Testis (tissue), 3 donors: ENCODE measurements around the gene TPSD1. TPM values are rescaled to one million over a fixed set of nuclear protein-coding genes. Genes with fewer than 3 reads are reported as not detected.

Experiments used
- DNase-seq: peaks from one replicate; pipeline ENCODE4 v3.0.0-alpha.2; 2019
- H3K27ac ChIP-seq, 2 donors: fragments of 200-600 bp; sonication (generic); one replicate each; pipeline ENCODE4 v1.5.1; 2019
- H3K27me3 ChIP-seq: fragments of 200-600 bp; sonication (generic); one replicate; pipeline ENCODE4 v1.5.1; 2019
- H3K36me3 ChIP-seq: fragments of 200-600 bp; sonication (generic); one replicate; pipeline ENCODE4 v1.5.1; 2017; ENCODE audit warnings: low read depth; ENCODE audit errors: missing control alignments
- H3K4me1 ChIP-seq: fragments of 200-600 bp; sonication (generic); one replicate; pipeline ENCODE4 v1.5.1; 2019
- H3K4me3 ChIP-seq, 2 donors: fragments of 200-600 bp; sonication (generic); one replicate each; pipeline ENCODE4 v1.5.1; 2017 to 2019
- H3K9me3 ChIP-seq: fragments of 200-600 bp; sonication (generic); one replicate; pipeline ENCODE4 v1.5.1; 2017
- POLR2A ChIP-seq: fragments of 450-650 bp; IDR thresholded peaks from one replicate; pipeline ENCODE4 v1.6.1; 2017; ENCODE audit warnings: antibody characterized with exemption, mild to moderate bottlenecking, moderate library complexity
- WGBS, 2 donors: methylation state at CpG; one replicate each; pipeline ENCODE4 v1.1.5; 2018; 5-methylcytosine and 5-hydroxymethylcytosine counted together
- intact Hi-C: fragments of 100-400 bp; cut with DNase I; formaldehyde crosslinking; loops from one replicate; pipeline ENCODE4 v1.15.1; 2023; ENCODE audit warnings: low total_unique reads
- polyA plus RNA-seq: library from polyadenylated mRNA; stranded (reverse); fragments of 350-450 nt; fragmentation: Illumina TruSeq; extraction: RNeasy Lipid Tissue Mini Kit (QIAGEN cat#74804); gene quantifications from one replicate; pipeline ENCODE4 v1.2.3, GENCODE V29; 2014; ENCODE audit warnings: low read depth, low replicate concordance; ENCODE audit not compliant: insufficient read depth
- total RNA-seq, 2 donors: library from RNA; depleted of rRNA; stranded (reverse); fragments of >200 nt; gene quantifications; one replicate each; pipeline ENCODE4 v1.2.3, GENCODE V29; 2016
- TF ChIP-seq, protein P1 (sequence below), 3 experiments: fragments of 450-650 bp in 2 of 3; fragments of 200-600 bp in 1 of 3; sonication (generic) in 1 of 3; IDR thresholded peaks; one replicate each; pipeline ENCODE4 v1.5.1; 2016 to 2019; ENCODE audit warnings: antibody characterized with exemption in 3 of 3, mild to moderate bottlenecking in 2 of 3, moderate library complexity in 1 of 3

The TPSD1 gene
- total and polyA plus RNA-seq, 3 donors from 2014 or later = 1.1 to 1.6 (median 1.1) TPM

- WGBS, 2 donors = 87 to 91% methylated on average over 26 to 32 of the region's 32 CpGs
- no peak for TF ChIP-seq POLR2A
- TF ChIP-seq, protein P1, sequence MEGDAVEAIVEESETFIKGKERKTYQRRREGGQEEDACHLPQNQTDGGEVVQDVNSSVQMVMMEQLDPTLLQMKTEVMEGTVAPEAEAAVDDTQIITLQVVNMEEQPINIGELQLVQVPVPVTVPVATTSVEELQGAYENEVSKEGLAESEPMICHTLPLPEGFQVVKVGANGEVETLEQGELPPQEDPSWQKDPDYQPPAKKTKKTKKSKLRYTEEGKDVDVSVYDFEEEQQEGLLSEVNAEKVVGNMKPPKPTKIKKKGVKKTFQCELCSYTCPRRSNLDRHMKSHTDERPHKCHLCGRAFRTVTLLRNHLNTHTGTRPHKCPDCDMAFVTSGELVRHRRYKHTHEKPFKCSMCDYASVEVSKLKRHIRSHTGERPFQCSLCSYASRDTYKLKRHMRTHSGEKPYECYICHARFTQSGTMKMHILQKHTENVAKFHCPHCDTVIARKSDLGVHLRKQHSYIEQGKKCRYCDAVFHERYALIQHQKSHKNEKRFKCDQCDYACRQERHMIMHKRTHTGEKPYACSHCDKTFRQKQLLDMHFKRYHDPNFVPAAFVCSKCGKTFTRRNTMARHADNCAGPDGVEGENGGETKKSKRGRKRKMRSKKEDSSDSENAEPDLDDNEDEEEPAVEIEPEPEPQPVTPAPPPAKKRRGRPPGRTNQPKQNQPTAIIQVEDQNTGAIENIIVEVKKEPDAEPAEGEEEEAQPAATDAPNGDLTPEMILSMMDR (IDR thresholded peaks at IDR 0.05) = no peak
- intact Hi-C loops = no loop called here
- no peaks in the 10 kb centered on the region for H3K9me3 ChIP-seq
- H3K36me3 ChIP-seq = no peaks in the 10 kb centered on the region
- no peak overlapping the region for H3K27ac ChIP-seq
- no peak overlapping the region for H3K4me3 ChIP-seq
- H3K27me3 ChIP-seq = no peaks in the 10 kb centered on the region
- H3K4me1 ChIP-seq = no peaks in the 10 kb centered on the region
- DNase-seq = no peak
Observed at GRCh38 chr16:1216681-1217400, 39.0 kb upstream of the TPSD1 start.

DNA sequence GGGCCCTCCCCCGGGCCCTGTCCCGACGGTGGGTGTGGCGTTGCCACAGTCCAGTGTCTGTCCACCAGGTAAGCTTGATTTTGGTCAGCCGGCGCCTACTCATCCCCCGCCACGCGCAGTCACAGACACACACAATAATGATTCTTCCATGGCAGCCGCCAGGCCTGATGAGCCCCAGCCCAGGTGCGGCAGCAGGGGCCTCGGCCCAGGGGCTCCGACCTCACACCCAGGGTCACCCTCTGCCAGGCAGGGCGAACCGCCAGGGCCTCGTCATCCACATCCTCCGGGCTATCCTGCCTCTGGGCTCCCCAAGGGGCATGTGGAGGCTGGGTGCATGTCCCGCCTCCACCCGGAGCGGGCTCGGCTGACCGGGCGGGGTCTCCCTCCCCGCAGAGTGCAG lies 38.3 kb upstream of the TPSD1 start:
- 95 to 100% methylated on average over 4 to 24 of the region's 24 CpGs for WGBS, 2 donors
- Histone ChIP-seq H3K36me3 (no peaks in the 10 kb centered on the region), H3K9me3 (no peaks in the 10 kb centered on the region), H3K4me1 (no peaks in the 10 kb centered on the region), H3K4me3 (no peak overlapping the region), H3K27me3 (no peaks in the 10 kb centered on the region), H3K27ac (no peak overlapping the region)
- DNase-seq = no peak
- TF ChIP-seq, protein P1 (IDR thresholded peaks at IDR 0.05) = no peak
- TF ChIP-seq POLR2A = no peak
- intact Hi-C loops = no loop called here

DNA sequence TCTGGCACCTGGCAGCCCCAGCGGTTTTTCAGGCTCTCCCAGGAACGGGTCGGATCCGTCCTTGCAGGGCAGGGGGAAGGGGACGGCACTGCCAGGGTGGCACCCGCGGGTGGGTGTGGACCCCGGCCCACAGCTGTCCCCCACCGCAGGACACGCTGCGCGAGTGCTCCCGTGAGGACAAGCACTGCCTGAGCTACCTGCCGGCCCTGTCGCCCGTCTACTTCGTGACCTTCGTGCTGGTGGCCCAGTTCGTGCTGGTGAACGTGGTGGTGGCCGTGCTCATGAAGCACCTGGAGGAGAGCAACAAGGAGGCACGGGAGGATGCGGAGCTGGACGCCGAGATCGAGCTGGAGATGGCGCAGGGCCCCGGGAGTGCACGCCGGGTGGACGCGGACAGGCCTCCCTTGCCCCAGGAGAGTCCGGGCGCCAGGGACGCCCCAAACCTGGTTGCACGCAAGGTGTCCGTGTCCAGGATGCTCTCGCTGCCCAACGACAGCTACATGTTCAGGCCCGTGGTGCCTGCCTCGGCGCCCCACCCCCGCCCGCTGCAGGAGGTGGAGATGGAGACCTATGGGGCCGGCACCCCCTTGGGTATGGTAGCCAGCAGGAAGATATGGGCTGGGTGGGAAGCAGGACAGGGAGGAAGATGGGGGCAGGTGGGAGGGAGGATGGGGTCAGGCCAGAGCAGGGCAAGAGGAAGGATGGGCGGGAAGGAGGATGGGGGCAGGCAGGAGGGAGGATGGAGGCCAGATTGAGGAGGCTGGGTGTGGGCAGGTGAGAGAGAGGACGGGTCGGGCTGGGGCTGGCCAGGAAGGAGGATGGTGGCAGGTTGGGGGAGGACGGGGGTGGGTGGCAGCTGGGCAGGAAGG lies 37.6 kb upstream of the TPSD1 start:
- Histone ChIP-seq H3K4me1 (no peaks in the 10 kb centered on the region), H3K4me3 (no peak overlapping the region), H3K36me3 (no peaks in the 10 kb centered on the region), H3K9me3 (no peaks in the 10 kb centered on the region), H3K27ac (no peak overlapping the region), H3K27me3 (no peaks in the 10 kb centered on the region)
- 90 to 91% methylated on average over 40 to 49 of the region's 49 CpGs for WGBS, 2 donors
- intact Hi-C loops = no loop called here
- no peak for TF ChIP-seq POLR2A
- TF ChIP-seq, protein P1 (IDR thresholded peaks at IDR 0.05) = no peak
- DNase-seq = no peak

- H3K27me3 ChIP-seq = no peaks in the 10 kb centered on the region
- WGBS, 2 donors = 87 to 89% methylated on average over 7 to 24 of the region's 24 CpGs
- H3K4me3 ChIP-seq = no peak overlapping the region
- H3K9me3 ChIP-seq = no peaks in the 10 kb centered on the region
- TF ChIP-seq, protein P1 (IDR thresholded peaks at IDR 0.05) = no peak
- no peak for TF ChIP-seq POLR2A
- no peak overlapping the region for H3K27ac ChIP-seq
- no peaks in the 10 kb centered on the region for H3K4me1 ChIP-seq
- H3K36me3 ChIP-seq = no peaks in the 10 kb centered on the region
- intact Hi-C loops = no loop called here
- DNase-seq = no peak
Observed at GRCh38 chr16:1218930-1219611, 36.8 kb upstream of the TPSD1 start.
